ENCODE data around the gene IWS1. TPM values are rescaled to one million over a fixed set of nuclear protein-coding genes. Genes with fewer than 3 reads are reported as not detected.

Gene IWS1
- total RNA-seq, 2 donors from 2014 or later: 33.3 to 43.8 TPM

GRCh38 chr2:127475788-127476187 is 50.5 kb downstream of the IWS1 start:
- Mint-ChIP-seq H3K9me3 (no peaks in the 10 kb centered on the region), H3K4me1 (no peaks in the 10 kb centered on the region), H3K4me3 (no peak overlapping the region), H3K27ac (no peak overlapping the region), H3K27me3 (no peaks in the 10 kb centered on the region), H3K36me3 (ENCODE audit: low read depth) (peaks cover 11% of the 10 kb centered on the region)
- no peak for ATAC-seq (replicated peaks)

GRCh38 chr2:127472268-127472667 is 54.0 kb downstream of the IWS1 start:
- no peak for ATAC-seq (replicated peaks)
- Mint-ChIP-seq H3K27me3 (no peaks in the 10 kb centered on the region), H3K4me3 (no peak overlapping the region), H3K27ac (no peak overlapping the region), H3K36me3 (ENCODE audit: low read depth) (peaks cover 18% of the 10 kb centered on the region), H3K9me3 (no peaks in the 10 kb centered on the region), H3K4me1 (peaks cover 4% of the 10 kb centered on the region)

GRCh38 chr2:127471286-127471988 is 54.9 kb downstream of the IWS1 start:
- Mint-ChIP-seq H3K27me3 (no peaks in the 10 kb centered on the region), H3K27ac (no peak overlapping the region), H3K4me1 (peaks cover 4% of the 10 kb centered on the region), H3K4me3 (no peak overlapping the region), H3K9me3 (no peaks in the 10 kb centered on the region), H3K36me3 (ENCODE audit: low read depth) (peaks cover 21% of the 10 kb centered on the region)
- ATAC-seq (replicated peaks): no peak

DNA sequence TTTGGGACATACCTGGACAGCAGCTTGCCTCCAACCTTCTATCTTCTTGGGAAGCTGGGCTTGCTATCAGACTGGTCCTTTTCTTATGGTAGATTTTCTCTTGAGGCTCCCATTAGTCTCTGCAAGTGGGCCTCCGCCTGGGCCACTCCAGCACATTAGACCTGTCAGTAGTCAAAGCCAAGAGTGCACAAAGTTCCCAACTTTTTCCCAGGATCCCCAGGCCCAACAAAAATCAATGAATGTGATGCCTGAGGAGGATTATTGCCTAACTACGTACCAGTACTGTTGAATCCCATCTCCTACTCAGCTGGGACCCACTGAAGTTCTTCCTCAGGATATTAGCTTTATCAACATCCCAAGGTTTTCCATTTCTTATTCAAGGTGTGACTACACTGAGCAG is 56.3 kb downstream of the IWS1 start:
- Mint-ChIP-seq H3K27ac (no peak overlapping the region), H3K27me3 (no peaks in the 10 kb centered on the region), H3K9me3 (no peaks in the 10 kb centered on the region), H3K4me3 (no peak overlapping the region), H3K36me3 (ENCODE audit: low read depth) (peaks cover 21% of the 10 kb centered on the region), H3K4me1 (peaks cover 14% of the 10 kb centered on the region)
- ATAC-seq (replicated peaks): no peak

GRCh38 chr2:127469051-127469450 is 57.2 kb downstream of the IWS1 start:
- Mint-ChIP-seq H3K36me3 (ENCODE audit: low read depth) (peaks cover 21% of the 10 kb centered on the region), H3K27me3 (no peaks in the 10 kb centered on the region), H3K9me3 (no peaks in the 10 kb centered on the region), H3K4me3 (no peak overlapping the region), H3K4me1 (peaks cover 20% of the 10 kb centered on the region), H3K27ac (no peak overlapping the region)
- no peak for ATAC-seq (replicated peaks)

DNA sequence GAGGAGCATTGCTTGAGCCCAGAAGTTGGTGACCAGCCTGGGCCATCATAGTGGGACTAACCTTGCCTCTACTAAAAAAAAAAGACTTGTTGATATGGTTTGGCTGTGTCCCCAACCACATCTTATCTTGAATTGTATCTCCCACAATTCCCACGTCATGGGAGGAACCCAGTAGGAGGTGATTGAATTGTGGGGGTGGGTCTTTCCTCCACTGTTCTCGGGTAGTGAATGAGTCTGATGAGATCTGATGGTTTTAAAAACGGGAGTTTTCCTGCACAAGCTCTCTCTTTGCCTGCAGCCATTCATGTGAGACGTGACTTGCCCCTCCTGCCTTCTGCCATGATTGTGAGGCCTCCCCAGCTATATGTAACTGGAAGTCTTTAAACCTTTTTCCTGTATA is 61.0 kb downstream of the IWS1 start:
- Mint-ChIP-seq H3K27me3 (no peaks in the 10 kb centered on the region), H3K4me3 (peak overlapping the region; percentile 50), H3K36me3 (ENCODE audit: low read depth) (peaks cover 21% of the 10 kb centered on the region), H3K27ac (peak overlapping the region; percentile 67), H3K9me3 (no peaks in the 10 kb centered on the region), H3K4me1 (peaks cover 26% of the 10 kb centered on the region)
- peak; percentile 79 for ATAC-seq (replicated peaks)

- Mint-ChIP-seq H3K9me3 (no peaks in the 10 kb centered on the region), H3K4me1 (peaks cover 26% of the 10 kb centered on the region), H3K27ac (peak overlapping the region; percentile 67), H3K4me3 (peak overlapping the region; percentile 50), H3K36me3 (ENCODE audit: low read depth) (peaks cover 21% of the 10 kb centered on the region), H3K27me3 (no peaks in the 10 kb centered on the region)
- peak; percentile 76 for ATAC-seq (replicated peaks)
These were observed 61.6 kb downstream of the IWS1 start for GRCh38 chr2:127464470-127465257.

DNA sequence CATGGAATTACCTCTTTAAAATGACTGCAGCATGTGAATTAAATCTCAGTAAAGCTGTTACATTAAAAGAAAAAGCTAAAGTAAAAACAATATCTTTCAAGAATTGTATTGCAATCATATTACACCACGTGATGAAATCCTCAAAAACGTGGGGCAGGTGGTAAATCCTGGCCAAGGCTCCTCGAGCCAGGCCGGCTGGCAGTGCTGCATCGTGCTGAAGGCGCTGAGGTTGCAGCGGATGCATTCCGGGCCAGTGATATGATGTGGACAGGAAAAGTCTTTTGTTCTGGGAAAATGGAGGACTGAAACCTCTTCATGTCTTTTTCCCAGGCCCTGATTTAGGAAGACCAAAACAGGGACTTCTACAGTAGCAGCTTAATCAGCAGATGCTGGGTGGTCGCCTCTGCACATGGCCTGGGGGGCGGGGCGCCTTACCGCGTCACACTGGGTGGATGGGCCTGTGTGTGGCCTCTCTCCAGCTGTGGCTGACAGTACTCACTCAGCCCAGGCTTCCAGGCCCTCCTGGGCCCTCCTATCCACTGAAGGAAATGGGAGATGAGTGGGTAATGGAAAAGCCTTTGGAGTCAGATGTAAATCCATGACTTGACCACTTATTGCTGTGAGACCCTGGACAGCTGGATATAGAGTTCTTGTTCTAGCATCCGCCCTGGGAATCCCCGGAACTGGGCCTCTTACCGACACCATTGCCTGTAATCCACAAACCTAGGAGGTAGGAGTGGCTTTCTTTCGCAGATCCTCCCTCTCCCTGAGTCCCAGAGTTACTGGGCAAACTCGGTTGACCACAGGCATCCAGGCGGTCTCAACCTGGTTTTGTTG is 62.9 kb downstream of the IWS1 start:
- Mint-ChIP-seq H3K9me3 (no peaks in the 10 kb centered on the region), H3K4me1 (peaks cover 26% of the 10 kb centered on the region), H3K4me3 (no peak overlapping the region), H3K27ac (no peak overlapping the region), H3K36me3 (ENCODE audit: low read depth) (peaks cover 17% of the 10 kb centered on the region), H3K27me3 (no peaks in the 10 kb centered on the region)
- no peak for ATAC-seq (replicated peaks)

- no peak overlapping the region for H3K27ac Mint-ChIP-seq
- H3K36me3 Mint-ChIP-seq (ENCODE audit: low read depth): peaks cover 12% of the 10 kb centered on the region
- H3K4me1 Mint-ChIP-seq: peaks cover 22% of the 10 kb centered on the region
- peak; percentile 27 for ATAC-seq (replicated peaks)
- H3K9me3 Mint-ChIP-seq: no peaks in the 10 kb centered on the region
- H3K4me3 Mint-ChIP-seq: no peak overlapping the region
- H3K27me3 Mint-ChIP-seq: no peaks in the 10 kb centered on the region
These were observed 63.8 kb downstream of the IWS1 start for GRCh38 chr2:127462461-127462860.

DNA sequence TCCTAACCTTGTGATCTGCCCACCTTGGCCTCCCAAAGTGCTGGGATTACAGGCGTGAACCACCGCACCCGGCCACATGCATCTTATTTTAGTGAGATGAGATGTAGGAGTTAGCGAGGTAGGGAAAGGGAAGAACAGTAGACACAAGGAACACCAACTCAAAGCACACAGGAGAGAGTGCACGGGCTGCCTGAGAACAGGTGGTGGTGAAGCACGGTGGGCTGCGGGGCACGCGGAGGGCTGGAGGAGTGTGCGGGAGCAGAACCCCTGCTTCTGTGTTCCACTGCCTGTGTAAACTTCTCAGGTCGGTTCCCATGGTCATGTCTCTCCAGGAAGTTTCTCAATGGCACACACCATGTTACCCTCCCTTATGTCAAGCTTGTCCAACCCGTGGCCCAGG is 69.3 kb downstream of the IWS1 start:
- Mint-ChIP-seq H3K36me3 (ENCODE audit: low read depth) (peaks cover 7% of the 10 kb centered on the region), H3K4me3 (peak overlapping the region; percentile 42), H3K27ac (no peak overlapping the region), H3K4me1 (peaks cover 9% of the 10 kb centered on the region), H3K9me3 (no peaks in the 10 kb centered on the region), H3K27me3 (no peaks in the 10 kb centered on the region)
- no peak for ATAC-seq (replicated peaks)

DNA sequence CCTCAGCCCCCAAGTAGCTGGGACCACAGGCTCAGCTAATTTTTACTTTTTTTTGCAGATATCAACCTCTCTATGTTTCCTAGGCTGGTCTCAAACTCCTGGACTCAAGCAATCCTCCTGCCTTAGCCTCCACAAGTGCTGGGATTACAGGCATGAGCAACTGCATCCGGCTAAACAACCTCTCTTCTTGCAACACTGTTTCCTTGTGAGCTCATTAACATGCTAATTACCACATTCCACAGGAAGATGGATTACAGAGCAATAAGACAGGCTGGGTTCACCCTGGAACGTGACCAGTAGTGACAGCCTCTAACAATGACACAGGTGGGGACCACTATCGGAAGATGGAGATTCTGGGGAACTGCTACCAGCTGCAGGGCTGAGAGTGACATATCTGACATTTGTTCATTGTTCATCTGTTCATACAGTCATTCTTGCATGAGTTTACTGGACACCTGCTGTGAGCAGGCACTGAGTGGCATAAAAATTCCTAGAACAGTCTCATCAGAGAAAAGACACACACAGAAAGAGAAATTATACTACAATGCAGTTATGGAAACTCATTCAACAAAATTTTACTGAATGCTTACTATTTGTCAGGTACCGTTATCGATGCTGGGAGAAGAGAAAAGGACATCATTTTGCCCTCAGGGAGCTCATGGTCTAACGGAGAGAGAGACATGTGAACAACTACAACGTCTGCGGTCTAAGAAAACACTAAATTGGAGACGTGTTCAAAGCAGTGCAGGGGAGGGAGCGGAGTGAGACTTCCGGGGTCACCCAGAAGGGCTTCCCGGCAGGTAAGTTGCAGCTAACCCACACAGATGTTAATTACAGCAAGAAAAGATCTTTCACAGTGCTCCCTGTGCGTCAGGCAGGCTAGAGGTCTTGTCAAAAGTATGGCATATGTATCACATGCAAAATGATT is 70.5 kb downstream of the IWS1 start:
- ATAC-seq (replicated peaks): peak; percentile 79
- H3K27me3 Mint-ChIP-seq: no peaks in the 10 kb centered on the region

GRCh38 chr2:127454595-127455565 is 71.4 kb downstream of the IWS1 start:
- Mint-ChIP-seq H3K27ac (peak overlapping the region; percentile 59), H3K4me3 (no peak overlapping the region), H3K9me3 (no peaks in the 10 kb centered on the region), H3K36me3 (ENCODE audit: low read depth) (peaks cover 13% of the 10 kb centered on the region), H3K4me1 (peaks cover 9% of the 10 kb centered on the region), H3K27me3 (no peaks in the 10 kb centered on the region)
- no peak for ATAC-seq (replicated peaks)

More for the DNA sequence above, 70.5 kb downstream of the IWS1 start:
- Mint-ChIP-seq H3K9me3 (no peaks in the 10 kb centered on the region), H3K4me3 (peak overlapping the region; percentile 42), H3K4me1 (peaks cover 9% of the 10 kb centered on the region), H3K27ac (peak overlapping the region; percentile 59), H3K36me3 (ENCODE audit: low read depth) (peaks cover 7% of the 10 kb centered on the region)
